G401 (cell line): ENCODE measurements around the gene NAT14. TPM values are rescaled to one million over a fixed set of nuclear protein-coding genes. Genes with fewer than 3 reads are reported as not detected.

Experiments
- DNase-seq: peaks from one replicate; pipeline ENCODE4 v3.0.0-alpha.2; 2015; ENCODE audit warnings: low spot score
- in situ Hi-C: cut with HindIII; loops from 2 replicates; pipeline ENCODE4 v1.10.0; 2016; ENCODE audit warnings: low sequenced_read_pairs, mixed read lengths
- total RNA-seq: library from RNA; depleted of rRNA; stranded (reverse); fragments of >200 nt; shearing (Covaris generic); gene quantifications from 2 replicates; pipeline ENCODE4 v1.2.3, GENCODE V29; 2014

NAT14 gene
- total RNA-seq, 1 experiment from 2014 or later: 143 TPM

DNA sequence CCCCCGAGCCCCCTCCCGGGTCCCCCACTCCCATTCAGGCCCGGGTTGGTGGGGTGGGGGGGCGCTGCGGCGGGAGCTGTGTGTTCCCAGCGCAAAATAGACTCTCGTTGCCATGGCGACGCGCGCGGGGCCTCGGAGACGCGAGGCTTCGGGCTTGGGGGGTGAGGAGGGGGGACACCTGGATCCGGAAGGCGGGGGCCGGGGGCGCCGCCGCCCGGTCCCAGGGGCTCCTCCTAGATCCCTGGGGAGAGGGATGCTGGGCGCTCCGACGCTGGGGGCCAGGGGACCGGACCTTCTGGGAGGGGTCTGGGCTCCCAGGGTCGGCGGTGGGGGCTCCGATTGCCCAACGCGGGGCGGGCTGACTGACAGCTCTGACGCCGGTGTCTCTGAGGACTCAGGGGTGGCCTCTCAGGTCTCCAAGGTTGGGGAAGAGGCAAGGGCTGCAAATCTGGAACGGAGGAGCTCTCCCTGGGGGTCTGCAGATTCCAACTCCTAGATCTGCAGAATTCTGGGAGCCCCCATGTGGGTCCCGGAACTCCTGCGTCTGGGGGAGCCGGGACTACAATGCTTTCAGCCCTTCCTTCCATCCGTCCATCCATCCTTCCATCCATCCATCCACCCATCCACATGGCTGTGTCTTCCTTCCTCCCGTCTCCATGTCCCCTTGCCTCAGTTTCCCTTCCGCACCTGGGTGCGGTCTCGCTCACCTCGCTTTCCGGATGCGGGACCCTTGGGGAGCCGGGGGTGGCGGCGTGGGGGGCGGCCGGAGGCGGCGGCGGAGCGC lies 32.8 kb upstream of the NAT14 start:
- in situ Hi-C loops: no loop called here
- DNase-seq: peak; percentile 67

DNA sequence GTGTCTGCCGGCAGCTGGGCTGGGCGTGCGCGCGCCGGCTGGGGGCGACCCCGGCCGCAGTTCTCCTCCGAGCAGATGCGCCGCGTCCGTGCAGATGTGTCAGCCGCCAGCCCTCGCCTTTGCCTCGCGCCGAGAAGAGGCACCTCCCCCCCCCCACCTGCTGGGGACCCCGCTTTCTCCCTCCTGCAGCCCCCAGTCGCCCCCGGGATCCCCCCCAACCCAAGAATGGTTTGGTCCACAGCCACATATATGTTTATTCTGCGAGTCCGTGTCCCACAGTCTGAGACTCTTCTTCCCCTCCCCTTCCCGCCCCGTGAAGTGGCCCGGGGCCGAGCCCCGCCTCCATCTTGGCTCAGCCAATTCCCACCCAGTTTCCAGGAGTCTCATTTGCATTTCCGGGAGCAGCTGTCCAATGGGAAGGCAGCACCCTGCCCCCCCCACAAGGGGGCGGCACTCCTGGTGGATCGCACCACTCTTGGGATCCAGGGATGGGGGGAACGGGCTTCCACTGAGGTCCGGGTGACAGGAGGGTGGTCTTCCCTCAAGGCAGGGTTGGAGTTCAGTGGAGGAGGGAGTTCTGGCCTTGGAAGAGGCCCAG lies 32.1 kb upstream of the NAT14 start:
- in situ Hi-C loops: no loop called here
- peak; percentile 97 for DNase-seq

DNA sequence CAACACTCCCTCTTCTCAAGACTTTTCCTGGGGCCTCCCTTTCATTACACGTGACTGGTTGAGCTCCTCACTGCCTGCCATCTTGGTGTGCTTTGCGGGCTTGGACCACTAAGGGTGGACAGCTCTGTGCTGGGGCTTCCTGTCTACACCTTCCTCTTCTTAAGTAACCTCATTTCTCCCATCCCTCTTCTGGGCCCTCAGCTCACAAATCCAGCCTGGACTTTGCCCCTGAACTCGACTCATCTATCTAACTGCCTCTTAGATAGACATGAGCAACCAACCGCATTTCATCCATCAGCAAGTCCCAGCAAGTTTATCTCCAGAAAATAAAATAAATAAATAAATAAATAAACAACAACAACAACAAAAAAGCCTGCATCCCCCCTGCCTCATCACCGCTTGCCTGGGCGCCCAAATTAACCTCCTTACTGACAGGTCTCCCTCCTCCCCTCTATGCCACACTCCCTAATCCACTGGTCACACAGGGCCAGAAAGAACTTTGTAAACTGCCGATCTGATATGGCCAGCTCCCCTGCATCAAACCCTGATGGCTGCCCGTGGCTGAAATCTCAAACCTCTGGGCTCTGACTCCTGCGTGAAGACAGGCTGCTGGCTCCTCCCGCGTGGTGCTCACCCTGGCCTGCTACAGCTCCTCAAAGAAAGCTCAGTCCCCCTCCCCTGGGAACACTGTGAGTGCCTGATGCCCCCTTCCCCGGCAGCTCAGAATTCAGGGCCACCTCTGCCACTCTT lies 31.3 kb upstream of the NAT14 start:
- in situ Hi-C loops: no loop called here
- no peak for DNase-seq

DNA sequence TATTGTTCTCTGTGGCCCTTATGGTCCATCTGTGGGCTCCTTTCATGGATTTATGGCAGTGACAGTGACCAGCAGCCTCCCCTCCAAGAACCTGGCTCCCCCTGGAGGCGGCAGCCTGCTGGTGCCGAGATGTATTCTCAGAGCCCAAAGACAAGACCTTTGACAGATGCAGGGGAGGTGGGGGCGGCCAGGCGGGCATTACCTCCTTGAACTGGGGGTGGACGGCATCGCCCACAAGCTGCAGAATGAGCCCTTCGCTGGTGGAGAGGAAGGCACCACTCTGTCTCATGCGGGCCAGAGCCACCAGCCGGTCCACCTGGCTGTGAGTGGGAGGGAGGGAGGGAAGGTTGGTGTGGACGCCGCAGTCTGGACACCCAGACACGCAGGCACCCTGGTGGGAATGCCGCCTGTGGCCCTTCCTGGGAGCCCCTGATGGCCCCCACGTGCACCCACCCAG lies 30.2 kb upstream of the NAT14 start:
- DNase-seq: peak; percentile 63
- in situ Hi-C loops: no loop called here

DNA sequence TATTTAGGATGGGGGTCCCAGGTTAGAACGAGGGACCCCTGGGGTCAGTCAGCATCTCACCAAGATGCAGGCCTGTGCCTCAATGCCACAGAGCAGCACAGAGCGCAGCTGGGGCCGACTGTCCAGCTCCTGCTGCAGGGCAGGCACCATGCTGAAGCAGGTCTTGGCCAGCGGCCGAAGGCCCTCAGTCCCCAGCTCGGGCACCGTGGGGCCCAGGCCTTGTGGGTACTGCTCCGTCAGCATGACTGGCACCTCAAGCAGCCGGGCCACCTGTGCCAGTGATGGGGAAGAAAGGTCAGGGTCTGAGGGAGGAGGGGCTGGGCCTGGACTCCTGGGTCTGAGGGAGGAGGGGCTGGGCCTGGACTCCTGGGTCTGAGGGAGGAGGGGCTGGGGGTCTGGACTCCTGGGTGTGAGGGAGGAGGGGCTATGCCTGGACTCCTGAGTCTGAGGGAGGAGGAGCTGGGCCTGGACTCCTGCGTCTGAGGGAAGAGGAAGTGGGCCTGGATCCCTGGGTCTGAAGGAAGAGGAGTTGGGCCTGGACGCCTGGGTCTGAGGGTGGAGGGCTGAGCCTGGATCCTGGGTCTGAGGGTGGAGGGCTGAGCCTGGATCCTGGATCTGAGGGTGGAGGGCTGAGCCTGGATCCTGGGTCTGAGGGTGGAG lies 29.3 kb upstream of the NAT14 start:
- in situ Hi-C loops: no loop called here
- no peak for DNase-seq

DNA sequence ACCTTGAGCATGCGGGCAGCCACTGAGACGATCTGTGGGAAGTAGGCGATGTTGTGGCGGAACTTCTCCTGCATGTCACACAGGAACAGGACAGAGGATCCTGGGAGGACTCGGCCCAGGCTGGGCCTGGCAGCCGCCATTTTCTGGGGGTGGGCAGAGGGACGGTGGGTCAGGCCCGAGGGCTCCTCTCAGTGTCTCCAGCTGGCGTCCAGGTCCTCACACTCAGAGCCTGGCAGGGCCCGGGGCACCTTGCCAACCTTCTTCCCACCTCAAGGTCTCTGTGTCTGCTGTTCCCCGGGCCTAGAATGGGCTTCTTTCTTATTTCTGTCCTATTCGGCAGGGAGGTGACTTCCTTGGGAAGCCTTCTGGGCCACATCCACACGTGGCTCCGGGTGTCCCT lies 28.6 kb upstream of the NAT14 start:
- in situ Hi-C loops: no loop called here
- no peak for DNase-seq

DNA sequence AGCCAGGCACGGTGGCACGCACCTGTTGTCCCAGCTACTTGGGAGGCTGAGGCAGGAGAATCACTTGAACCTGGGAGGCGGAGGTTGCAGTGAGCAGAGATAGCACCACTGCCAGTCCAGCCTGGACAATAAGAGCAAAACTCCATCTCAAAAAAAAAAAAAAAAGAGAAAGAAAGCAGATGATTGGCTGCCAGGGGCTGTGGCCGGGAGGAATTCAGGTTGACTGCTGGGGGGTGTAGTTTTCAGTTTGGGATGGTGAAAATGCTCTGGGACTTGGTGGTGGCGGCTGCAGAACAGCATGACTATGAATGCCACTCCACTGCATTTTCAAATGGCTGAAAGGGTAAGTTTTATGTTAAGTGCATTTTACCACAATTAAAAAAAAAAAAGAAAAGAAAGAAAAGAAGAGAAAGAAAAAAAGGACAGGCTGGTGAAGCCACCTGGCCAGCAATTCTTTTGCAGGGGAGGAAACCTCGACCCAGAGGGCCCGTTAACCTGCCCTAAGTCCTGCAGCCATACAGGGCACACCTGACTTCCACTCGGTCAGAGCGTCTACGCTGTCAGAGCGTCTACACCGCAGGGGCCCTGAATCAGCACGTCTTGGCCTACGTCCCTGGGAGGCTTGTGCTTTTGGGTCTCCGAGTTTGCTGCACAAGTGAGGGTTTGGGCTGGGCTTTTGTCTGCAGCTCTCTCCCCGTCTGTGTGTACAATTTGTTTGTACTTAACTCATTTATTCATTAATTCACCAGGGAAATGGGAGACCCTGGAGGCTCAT lies 27.1 kb upstream of the NAT14 start:
- in situ Hi-C loops: no loop called here
- DNase-seq: no peak

DNA sequence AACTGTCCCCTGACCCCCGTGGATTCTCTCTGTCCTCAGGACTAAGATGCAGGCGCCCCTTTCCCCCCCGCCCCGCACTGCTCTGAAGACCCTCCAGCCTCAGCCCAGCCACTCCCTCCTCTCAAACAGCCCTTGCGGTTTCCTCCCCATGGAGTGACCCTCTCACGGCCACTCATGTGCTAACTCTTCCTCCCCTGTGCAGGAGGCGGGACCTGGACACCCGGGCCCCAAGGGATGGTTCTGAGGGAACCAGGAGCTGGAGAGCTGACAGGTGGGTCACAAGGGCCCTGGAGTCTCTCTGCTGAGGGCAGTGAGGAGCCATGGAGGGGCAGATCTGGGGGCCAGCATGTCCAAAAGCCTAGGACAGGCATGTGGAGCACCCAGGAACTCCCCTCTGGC lies 25.4 kb upstream of the NAT14 start:
- in situ Hi-C loops: no loop called here
- no peak for DNase-seq

DNA sequence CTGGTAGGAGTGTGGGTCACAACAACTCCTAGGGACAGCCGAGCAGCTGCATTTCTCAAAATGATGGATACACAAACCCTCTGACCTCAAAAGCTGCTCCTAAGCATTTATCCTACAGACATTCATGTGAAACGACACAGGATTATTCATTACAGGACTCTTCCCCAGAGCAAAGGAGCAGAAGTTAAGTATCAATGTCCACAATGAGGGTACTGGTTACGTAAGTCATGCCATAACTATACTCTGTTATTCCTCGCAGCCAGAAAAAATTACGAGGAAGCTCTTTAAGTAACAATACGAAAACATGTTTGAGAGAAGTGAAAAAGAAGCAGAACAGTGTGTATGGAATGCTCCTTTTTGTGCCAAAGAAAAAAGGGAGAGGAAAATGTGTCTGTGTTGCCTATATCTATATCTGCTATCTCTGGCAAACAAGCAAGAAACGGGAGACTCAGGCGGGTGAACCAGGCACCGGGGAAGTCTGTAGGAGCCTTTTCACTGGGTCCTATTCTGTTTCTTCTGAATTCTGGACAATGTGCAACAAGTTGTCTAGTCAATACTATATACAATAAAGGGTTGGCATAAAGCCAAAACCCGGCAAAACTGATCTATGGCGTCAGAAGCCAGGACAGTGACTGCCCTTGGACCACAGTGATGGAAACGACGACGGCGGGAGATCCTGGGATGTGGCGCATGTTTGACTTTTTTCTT lies 24.9 kb upstream of the NAT14 start:
- peak; percentile 32 for DNase-seq
- in situ Hi-C loops: no loop called here

DNA sequence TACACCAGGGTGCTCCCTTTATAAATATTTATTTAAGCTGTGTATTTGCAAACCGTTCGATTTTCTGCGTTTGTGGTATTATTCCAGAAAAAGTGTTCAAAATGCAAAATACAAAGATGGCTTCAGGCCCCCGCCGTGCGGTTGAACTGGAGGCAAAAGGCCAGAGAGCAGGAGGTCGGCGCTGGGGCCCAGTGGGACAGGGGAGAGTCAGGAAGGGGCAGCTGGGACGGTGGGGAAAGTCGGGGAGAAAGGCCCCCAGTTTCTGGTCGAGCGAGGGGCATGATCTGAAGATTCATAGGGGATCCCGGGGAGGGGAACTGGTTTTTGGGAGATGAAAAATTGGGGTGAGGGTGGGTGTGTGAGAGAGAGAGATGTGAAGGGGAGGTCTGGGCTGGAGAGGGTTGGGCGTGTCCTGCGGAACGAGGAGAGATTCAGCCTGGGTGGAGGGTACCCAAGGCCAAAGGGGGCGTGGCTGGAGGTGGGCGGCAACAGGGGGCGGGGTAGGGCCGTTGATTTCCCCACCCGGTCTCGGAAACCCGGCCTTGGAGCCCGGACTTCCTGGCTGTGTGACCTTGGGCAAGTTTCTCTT lies 24.2 kb upstream of the NAT14 start:
- DNase-seq: peak; percentile 62
- in situ Hi-C loops: no loop called here

DNA sequence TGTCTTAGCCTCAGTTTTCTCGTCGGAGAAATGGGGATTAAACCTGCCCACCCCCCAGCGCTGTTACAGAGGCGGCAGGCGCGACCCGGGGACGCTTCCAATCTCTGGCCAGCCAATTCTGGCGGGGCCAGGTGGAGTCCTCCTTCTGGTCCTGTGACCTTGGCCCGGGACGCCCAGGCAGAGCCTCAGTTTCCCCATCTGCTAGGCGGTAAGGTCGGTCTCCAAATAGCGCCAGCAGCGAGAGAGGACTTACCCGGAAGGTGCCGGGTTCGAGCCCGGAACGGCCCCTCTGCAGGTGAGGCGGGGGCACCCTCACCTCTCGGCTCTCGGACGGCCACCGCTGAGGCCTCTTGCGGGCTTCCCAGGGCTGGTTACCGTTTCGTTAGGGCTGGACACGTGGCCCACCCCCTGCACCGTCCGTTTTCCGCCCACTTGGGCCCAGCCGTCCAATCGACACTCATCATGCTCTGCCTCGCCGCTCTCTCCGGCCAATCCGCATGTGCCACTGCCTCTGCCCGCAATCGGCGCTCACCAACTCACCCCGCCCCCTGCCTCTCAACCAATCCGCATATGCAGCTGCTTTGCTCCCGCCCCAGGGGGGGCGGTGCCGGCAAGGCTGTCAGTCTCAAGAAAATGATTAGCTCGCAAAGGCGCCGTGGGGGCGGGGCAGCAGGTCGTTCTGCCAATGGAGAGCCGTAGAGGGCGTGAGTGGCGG lies 23.6 kb upstream of the NAT14 start, which contains the start of gene ISOC2:
Gene ISOC2 (minus strand): TSS at position 384 of the 715 bp plus-strand sequence. CDS start 5,156 bp downstream, outside the sequence.
- DNase-seq: peak; percentile 100
- in situ Hi-C loops: no loop called here

DNA sequence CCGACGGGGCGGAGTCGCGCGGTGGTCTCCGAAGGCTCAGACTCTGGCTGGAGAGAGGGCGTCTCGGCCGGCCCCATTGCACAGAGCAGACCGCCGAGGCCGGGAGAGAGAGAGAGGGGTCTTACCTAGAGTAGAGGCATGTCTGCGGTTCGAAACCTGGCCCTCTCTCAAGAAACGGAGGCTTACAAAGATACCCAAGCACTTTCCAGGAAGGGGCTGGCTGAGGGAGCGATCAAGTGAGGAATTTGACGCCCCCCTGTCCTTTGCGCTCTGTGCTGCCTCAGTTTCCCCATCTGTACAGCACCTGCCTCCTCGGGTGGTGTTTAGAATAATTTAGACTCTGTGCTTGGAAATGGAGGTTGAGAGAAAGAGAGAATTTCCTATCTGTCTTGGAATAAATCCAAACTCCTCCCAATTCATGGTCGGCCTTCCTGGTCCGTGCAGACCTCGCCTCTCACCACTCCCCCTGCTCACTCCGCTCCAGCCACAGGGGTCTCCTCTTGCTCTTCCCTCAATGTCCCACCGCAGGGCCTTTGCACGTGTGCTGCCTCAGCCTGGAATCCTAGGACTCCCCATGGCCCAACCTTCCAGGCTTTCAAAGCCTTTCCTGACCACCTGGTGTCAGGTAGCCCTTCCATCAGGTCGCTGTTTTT lies 22.9 kb upstream of the NAT14 start:
- in situ Hi-C loops: no loop called here
- peak; percentile 35 for DNase-seq

DNA sequence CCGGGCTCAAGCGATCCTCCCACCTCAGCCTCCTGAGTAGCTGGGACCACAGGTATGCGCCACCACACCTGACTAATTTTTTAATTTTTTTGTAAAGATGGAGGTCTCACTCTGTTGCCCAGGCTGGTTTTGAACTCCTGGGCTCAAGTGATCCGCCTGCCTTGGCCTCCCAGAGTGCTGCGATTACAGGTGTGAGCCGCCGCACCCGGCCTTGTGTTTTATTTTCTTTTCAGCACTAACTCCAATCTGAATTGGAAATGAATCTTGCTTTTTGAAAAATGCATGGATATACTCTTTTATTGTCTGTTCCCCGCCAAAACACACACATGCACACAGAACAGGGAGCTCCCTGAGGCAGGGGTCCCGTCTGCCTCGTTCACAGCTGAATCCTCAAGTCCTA lies 22.3 kb upstream of the NAT14 start:
- in situ Hi-C loops: no loop called here

DNA sequence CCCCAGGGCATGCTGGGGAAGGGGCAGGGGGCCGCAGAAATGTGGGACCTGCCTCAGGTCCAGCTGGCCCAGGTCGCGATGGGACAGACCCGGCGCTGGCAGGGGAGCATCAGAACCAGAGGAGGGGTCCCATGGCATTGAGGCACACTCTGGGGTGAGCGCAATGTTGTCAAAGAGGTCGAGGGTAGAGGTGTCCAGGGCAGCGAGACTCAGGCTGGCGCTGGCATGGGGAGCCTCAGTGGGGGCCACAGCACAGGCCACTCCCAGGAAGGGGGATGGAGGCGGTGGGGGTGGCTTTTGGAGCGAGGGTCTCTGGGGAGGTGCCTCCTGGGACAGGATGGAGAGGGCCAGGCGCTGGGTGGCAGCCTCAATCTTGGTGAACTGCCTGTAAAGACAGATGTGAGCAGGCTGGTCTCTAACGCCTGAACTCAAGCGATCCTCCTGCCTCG lies 21.4 kb upstream of the NAT14 start:
- in situ Hi-C loops: no loop called here
- no peak for DNase-seq

More for the DNA sequence above, 22.3 kb upstream of the NAT14 start:
- DNase-seq: no peak

DNA sequence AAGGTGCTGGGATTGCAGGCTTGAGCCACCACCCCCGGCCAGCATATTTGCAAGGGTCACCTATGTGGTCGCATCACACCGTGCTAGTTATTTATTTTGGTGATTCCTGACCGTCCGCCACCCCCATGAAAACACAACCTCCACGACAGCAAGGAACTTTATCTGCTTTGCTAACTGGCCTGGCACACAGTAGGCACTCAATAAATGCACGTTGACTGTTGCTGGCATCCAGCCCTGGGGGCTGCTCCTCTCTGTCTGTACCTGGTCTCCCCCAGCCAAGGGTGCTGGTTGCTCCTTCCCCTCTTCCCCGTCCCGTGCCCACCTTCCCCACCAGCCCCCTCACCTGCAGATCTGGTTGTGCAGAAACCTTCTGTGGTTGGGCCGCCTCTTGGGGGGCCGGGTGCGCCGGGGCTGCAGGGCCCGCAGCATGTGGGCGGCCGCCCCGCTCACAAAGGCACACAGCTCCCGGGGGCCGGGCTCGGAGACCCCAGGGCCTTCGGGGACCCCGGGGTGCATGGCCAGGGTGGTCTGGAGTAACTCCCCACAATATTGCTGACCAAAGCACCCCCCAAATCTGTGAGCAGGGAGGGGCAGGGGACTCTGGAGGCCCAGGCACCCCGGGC lies 20.8 kb upstream of the NAT14 start:
- in situ Hi-C loops: no loop called here
- no peak for DNase-seq

DNA sequence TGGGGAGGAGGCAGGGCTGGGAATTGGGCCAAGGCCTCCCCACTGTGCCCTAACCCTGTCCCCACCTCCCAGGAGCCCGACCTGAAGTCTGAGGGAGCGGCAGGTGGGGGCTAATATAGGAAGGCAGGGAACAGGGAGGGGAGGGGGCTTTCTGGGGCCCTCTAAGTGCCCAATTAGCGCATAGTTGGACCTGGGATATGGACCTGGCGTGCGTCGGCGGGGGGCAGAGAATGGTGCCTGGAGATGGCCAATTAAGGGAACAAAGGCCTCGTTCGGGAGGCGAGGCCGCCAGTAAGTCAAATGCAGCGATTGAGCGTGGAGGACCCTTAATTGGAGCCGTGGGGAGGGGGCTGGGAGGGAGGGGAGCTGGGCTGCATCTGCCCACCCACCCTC lies 20.3 kb upstream of the NAT14 start, which contains the start of gene C19orf85:
Gene C19orf85 (minus strand): TSS at position 90 of the 393 bp plus-strand sequence. CDS start 197 bp downstream, outside the sequence.
- in situ Hi-C loops: no loop called here
- DNase-seq: no peak
